ENCODE results near the gene PCDHB14. TPM values are rescaled to one million over a fixed set of nuclear protein-coding genes. Genes with fewer than 3 reads are reported as not detected.

PCDHB14 gene
- total RNA-seq (2014; rRNA removed; shearing (Covaris generic)) = 1.8 and 2.9 TPM in 2 replicates

DNA sequence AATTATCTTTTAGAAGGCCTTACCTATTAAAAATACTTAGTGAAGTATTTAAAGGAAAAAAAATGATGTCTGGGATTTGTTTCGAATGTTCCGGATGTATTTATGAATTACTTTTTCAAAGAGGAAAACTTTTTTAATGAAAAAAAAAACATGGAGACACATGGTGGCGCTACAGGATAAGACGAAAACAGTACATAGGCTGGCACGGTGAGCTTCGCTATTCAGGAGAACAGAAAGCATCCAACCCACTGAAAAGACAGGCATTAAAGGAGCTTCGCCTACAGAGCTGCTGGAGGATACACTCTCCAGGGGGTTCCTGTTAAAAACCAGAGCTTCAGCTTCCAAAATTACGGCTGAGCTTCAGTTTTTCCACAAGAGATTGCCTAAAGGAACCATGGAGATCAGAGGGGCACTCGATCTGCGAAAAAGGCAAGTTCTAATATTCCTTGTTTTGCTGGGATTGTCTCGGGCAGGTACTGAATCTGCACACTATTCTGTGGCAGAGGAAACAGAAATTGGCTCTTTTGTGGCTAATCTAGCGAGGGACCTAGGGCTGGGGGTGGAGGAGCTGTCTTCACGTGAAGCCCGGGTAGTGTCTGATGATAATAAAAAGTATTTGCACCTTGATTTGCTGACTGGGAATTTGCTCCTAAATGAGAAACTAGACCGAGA, at the start of gene PCDHB14:
Gene PCDHB14 (plus strand): TSS at position 232 of the 672 bp plus-strand sequence. CDS start 163 bp downstream, at position 395.

DNA sequence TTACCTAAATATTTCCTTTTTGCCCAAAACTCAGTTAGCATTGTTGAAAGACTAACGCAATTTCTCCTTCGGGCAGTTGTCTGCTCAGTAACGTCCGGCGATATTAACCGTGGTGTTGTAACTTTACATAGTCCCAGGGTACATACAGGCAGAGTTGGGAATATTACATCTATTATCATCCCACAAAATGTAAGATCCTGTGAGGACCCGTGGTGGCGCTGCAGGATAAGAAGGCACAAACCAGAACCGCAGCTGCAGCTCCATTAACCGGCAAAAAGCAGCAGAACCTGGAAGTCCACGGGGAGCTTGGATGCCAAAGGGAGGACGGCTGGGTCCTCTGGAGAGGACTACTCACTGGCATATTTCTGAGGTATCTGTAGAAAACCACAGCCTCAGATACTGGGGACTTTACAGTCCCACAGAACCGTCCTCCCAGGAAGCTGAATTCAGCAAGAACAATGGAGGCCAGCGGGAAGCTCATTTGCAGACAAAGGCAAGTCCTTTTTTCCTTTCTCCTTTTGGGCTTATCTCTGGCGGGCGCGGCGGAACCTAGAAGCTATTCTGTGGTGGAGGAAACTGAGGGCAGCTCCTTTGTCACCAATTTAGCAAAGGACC, 45.5 kb upstream of the PCDHB14 start, which contains the start of gene PCDHB8:
Gene PCDHB8 (plus strand): TSS at position 214 of the 615 bp plus-strand sequence. CDS start 245 bp downstream, at position 459.

DNA sequence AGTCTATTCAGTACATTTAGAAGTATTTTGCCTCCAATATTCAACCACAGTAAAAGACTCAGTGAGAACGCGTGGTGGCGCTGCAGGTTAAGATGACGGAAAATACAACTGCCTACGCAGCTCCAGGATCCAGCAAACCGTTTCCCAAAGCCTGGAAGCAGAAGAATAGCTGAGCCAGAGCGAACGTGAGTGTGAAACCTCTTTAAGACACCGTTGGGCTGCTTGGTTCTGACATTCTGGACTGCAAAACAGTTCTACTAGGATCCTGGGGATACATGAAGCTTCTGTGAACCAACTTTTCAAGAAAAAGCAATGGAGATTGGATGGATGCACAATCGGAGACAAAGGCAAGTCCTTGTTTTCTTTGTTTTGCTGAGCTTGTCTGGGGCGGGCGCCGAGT, 40.9 kb upstream of the PCDHB14 start, which contains the start of gene PCDHB16:
Gene PCDHB16 (plus strand): TSS at position 140 of the 400 bp plus-strand sequence. CDS start 173 bp downstream, at position 313.

DNA sequence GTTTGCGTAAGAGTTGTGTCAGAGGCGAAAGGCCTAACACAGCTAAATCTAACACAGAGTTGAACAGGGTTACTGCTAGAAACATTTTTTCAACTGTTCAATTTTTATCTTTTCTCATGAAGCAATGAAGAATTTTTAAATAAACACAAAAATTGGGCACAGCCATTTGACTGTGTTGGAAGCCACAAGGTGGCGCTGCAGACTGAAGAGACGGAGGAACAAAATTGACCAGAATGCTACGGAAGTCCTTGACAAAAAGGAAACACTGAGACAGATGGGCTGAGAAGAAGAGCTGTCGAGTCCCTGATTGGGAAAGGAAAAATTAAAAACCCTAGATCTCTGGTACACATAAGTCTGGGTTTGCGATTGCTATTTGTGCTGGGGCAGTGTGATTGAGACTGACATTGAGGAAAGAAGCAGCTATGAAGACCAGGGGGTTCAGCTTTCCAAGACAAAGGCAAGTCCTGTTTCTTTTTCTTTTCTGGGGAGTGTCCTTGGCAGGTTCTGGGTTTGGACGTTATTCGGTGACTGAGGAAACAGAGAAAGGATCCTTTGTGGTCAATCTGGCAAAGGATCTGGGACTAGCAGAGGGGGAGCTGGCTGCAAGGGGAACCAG, 36.1 kb upstream of the PCDHB14 start, which contains the start of gene PCDHB9:
Gene PCDHB9 (plus strand): TSS at position 265 of the 616 bp plus-strand sequence. CDS start 158 bp downstream, at position 423.

DNA sequence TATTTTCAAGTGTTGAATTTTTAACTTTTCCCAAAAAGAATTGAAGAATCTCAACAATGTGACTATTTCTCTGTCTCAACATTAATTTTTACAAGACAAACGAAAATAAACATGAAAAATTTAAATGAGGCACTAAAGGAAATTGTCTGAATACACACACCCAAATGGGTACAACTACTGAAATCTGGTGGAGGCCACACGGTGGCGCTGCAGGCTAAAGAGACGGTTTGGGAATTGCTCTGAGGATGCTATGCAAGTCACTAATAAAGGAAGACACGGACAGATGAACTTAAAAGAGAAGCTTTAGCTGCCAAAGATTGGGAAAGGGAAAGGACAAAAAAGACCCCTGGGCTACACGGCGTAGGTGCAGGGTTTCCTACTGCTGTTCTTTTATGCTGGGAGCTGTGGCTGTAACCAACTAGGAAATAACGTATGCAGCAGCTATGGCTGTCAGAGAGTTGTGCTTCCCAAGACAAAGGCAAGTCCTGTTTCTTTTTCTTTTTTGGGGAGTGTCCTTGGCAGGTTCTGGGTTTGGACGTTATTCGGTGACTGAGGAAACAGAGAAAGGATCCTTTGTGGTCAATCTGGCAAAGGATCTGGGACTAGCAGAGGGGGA, 30.9 kb upstream of the PCDHB14 start, which contains the start of gene PCDHB10:
Gene PCDHB10 (plus strand): TSS at position 244 of the 616 bp plus-strand sequence. CDS start 200 bp downstream, at position 444.

DNA sequence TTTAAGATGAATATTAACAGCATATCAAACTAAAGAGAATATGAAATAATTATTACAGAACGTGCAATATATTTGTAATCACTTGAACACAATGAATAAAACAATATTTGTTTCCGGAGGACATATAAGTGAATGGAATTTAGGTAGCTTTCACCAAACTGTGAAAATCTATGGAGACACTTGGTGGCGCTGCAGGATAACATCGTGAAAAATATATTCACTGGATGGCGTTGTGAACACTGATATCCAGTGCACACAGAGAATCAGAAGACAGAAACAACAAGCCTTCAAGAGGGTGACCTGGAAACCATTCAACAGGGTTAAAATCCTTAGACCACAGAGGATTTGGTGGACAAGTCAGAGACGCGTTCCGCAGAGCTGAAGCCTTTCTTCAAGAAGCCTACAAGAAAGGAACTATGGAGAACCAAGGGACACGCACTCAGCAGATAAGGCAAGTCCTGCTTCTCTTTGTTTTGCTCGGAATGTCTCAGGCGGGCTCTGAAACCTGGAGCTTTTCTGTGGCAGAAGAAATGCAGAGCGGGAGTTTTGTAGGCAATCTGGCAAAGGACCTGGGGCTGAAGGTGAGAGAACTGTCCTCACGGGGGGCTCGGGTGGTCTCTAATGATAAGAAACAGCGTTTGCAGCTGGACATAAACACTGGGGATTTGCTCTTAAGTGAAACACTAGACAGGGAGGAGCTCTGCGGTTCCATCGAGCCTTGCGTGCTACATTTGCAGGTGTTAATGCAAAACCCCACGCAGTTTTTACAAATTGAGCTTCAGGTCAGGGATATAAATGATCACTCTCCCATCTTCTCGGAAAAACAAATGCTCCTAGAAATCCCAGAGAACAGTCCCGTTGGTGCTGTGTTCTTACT, 23.5 kb upstream of the PCDHB14 start, which contains the start of gene PCDHB11:
Gene PCDHB11 (plus strand): TSS at position 269 of the 877 bp plus-strand sequence. CDS start 148 bp downstream, at position 417.

DNA sequence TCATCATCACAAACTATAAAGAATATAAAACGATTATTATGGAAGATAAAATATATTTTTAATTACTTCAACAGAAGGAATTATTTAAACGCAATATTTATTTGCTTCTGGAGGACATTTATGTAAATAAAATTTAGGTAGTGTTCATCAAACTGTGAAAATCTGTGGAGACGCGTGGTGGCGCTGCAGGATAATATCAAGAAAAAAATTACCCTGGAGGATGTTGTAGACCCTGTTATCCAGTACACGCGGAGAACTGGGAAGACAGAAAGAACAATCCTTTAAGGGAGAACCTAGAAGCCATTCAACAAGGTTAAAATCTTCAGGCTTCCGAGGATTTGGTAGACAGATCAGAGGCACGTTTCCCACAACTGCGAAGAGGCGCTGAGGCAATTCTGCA, 14.7 kb upstream of the PCDHB14 start, which contains the start of gene PCDHB12:
Gene PCDHB12 (plus strand): TSS at position 242 of the 400 bp plus-strand sequence. CDS start 189 bp downstream, outside the sequence.

DNA sequence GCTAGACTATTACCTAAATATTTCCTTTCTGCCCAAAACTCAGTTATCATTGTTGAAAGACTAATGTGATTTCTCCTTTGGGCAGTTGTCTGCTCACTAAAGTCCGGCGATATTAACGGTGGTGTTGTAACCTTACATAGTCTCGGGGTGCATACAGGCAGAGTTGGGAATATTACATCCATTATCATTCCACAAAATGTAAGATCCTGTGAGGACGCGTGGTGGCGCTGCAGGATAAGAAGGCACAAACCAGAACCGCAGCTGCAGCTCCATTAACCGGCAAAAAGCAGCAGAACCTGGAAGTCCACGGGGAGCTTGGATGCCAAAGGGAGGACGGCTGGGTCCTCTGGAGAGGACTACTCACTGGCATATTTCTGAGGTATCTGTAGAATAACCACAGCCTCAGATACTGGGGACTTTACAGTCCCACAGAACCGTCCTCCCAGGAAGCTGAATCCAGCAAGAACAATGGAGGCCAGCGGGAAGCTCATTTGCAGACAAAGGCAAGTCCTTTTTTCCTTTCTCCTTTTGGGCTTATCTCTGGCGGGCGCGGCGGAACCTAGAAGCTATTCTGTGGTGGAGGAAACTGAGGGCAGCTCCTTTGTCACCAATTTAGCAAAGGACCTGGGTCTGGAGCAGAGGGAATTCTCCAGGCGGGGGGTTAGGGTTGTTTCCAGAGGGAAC, 9.3 kb upstream of the PCDHB14 start, which contains the start of gene PCDHB13:
Gene PCDHB13 (plus strand): TSS at position 264 of the 684 bp plus-strand sequence. CDS start 205 bp downstream, at position 469.

DNA sequence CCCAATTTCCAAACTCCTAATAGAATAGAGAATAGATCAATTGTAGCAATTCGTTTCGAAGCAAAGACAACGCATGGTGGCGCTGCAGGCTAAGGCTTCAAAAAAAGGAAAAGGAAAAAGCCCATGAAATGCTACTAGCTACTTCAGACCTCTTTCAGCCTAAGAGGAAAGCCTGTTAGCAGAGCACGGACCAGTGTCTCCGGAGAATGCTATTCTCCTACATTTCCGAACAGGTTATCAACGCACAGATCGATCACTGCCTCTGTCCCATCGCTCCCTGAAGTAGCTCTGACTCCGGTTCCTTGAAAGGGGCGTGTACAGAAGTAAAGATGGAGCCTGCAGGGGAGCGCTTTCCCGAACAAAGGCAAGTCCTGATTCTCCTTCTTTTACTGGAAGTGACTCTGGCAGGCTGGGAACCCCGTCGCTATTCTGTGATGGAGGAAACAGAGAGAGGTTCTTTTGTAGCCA, 22.1 kb downstream of the PCDHB14 start, which contains the start of gene PCDHB15:
Gene PCDHB15 (plus strand): TSS at position 146 of the 468 bp plus-strand sequence. CDS start 184 bp downstream, at position 330.

Other genes with a start within 250 kb of the PCDHB14 start
- 0.11 TPM in 1 of 2 replicates, not detected in the other for gene PCDHB1, start 172.0 kb upstream of the PCDHB14 start, total RNA-seq (2014; rRNA removed; shearing (Covaris generic))
- gene PCDHB2, start 128.7 kb upstream of the PCDHB14 start, total RNA-seq (2014; rRNA removed; shearing (Covaris generic)) = 11.2 and 12.8 TPM in 2 replicates
- 0.26 and 0.45 TPM in 2 replicates for gene PCDHB3, start 122.9 kb upstream of the PCDHB14 start, total RNA-seq (2014; rRNA removed; shearing (Covaris generic))
- gene PCDHB4, start 101.5 kb upstream of the PCDHB14 start, total RNA-seq (2014; rRNA removed; shearing (Covaris generic)) = 0.66 and 1.7 TPM in 2 replicates
- gene PCDHB5, start 88.1 kb upstream of the PCDHB14 start, total RNA-seq (2014; rRNA removed; shearing (Covaris generic)) = 12.2 and 12.4 TPM in 2 replicates
- gene PCDHB6, start 73.3 kb upstream of the PCDHB14 start, total RNA-seq (2014; rRNA removed; shearing (Covaris generic)) = 7.8 and 10.6 TPM in 2 replicates
- gene PCDHB7, start 50.7 kb upstream of the PCDHB14 start, total RNA-seq (2014; rRNA removed; shearing (Covaris generic)) = 5.7 and 6.7 TPM in 2 replicates
- gene PCDHB8, start 45.6 kb upstream of the PCDHB14 start, total RNA-seq (2014; rRNA removed; shearing (Covaris generic)) = 6.5 and 6.6 TPM in 2 replicates
- gene PCDHB16, start 41.0 kb upstream of the PCDHB14 start, total RNA-seq (2014; rRNA removed; shearing (Covaris generic)) = 7.7 and 7.9 TPM in 2 replicates
- 3.1 and 4.1 TPM in 2 replicates for gene PCDHB9, start 36.2 kb upstream of the PCDHB14 start, total RNA-seq (2014; rRNA removed; shearing (Covaris generic))
- gene PCDHB10, start 31.0 kb upstream of the PCDHB14 start, total RNA-seq (2014; rRNA removed; shearing (Covaris generic)) = 2.3 and 3.0 TPM in 2 replicates
- 2.7 and 3.9 TPM in 2 replicates for gene PCDHB11, start 23.7 kb upstream of the PCDHB14 start, total RNA-seq (2014; rRNA removed; shearing (Covaris generic))
- gene PCDHB12, start 14.6 kb upstream of the PCDHB14 start, total RNA-seq (2014; rRNA removed; shearing (Covaris generic)) = 2.3 and 2.7 TPM in 2 replicates
- gene PCDHB13, start 9.4 kb upstream of the PCDHB14 start, total RNA-seq (2014; rRNA removed; shearing (Covaris generic)) = 2.4 and 2.9 TPM in 2 replicates
- 2.1 and 2.7 TPM in 2 replicates for gene PCDHB15, start 22.1 kb downstream of the PCDHB14 start, total RNA-seq (2014; rRNA removed; shearing (Covaris generic))
- gene SLC25A2, start 80.7 kb downstream of the PCDHB14 start, total RNA-seq (2014; rRNA removed; shearing (Covaris generic)) = 0.19 TPM in 1 of 2 replicates, not detected in the other
- 92.6 and 94.6 TPM in 2 replicates for gene TAF7, start 97.4 kb downstream of the PCDHB14 start, total RNA-seq (2014; rRNA removed; shearing (Covaris generic))
- 2.5 TPM in 2 replicates for gene PCDHGA1, start 107.2 kb downstream of the PCDHB14 start, total RNA-seq (2014; rRNA removed; shearing (Covaris generic))
- gene PCDHGA2, start 115.4 kb downstream of the PCDHB14 start, total RNA-seq (2014; rRNA removed; shearing (Covaris generic)) = 0.66 and 1.0 TPM in 2 replicates
- 0.32 and 0.79 TPM in 2 replicates for gene PCDHGA3, start 120.5 kb downstream of the PCDHB14 start, total RNA-seq (2014; rRNA removed; shearing (Covaris generic))
- 4.5 and 5.0 TPM in 2 replicates for gene PCDHGB1, start 126.8 kb downstream of the PCDHB14 start, total RNA-seq (2014; rRNA removed; shearing (Covaris generic))
- gene PCDHGA4, start 131.7 kb downstream of the PCDHB14 start, total RNA-seq (2014; rRNA removed; shearing (Covaris generic)) = 1.9 and 2.0 TPM in 2 replicates
- 1.9 and 2.3 TPM in 2 replicates for gene PCDHGB2, start 136.7 kb downstream of the PCDHB14 start, total RNA-seq (2014; rRNA removed; shearing (Covaris generic))
- 1.3 and 1.4 TPM in 2 replicates for gene PCDHGA5, start 140.8 kb downstream of the PCDHB14 start, total RNA-seq (2014; rRNA removed; shearing (Covaris generic))
- 0.83 and 1.5 TPM in 2 replicates for gene PCDHGB3, start 146.9 kb downstream of the PCDHB14 start, total RNA-seq (2014; rRNA removed; shearing (Covaris generic))
- gene PCDHGA6, start 150.5 kb downstream of the PCDHB14 start, total RNA-seq (2014; rRNA removed; shearing (Covaris generic)) = 1.2 and 1.5 TPM in 2 replicates
- gene PCDHGA7, start 159.4 kb downstream of the PCDHB14 start, total RNA-seq (2014; rRNA removed; shearing (Covaris generic)) = 6.1 and 8.1 TPM in 2 replicates
- 2.0 TPM in 2 replicates for gene PCDHGB4, start 164.4 kb downstream of the PCDHB14 start, total RNA-seq (2014; rRNA removed; shearing (Covaris generic))
- 1.1 and 1.6 TPM in 2 replicates for gene PCDHGA8, start 169.3 kb downstream of the PCDHB14 start, total RNA-seq (2014; rRNA removed; shearing (Covaris generic))
- 1.9 and 2.4 TPM in 2 replicates for gene PCDHGB5, start 174.6 kb downstream of the PCDHB14 start, total RNA-seq (2014; rRNA removed; shearing (Covaris generic))
- 1.1 and 2.7 TPM in 2 replicates for gene PCDHGA9, start 179.4 kb downstream of the PCDHB14 start, total RNA-seq (2014; rRNA removed; shearing (Covaris generic))
- gene PCDHGB6, start 184.7 kb downstream of the PCDHB14 start, total RNA-seq (2014; rRNA removed; shearing (Covaris generic)) = 0.80 and 1.2 TPM in 2 replicates
- 4.3 and 6.0 TPM in 2 replicates for gene PCDHGA10, start 189.6 kb downstream of the PCDHB14 start, total RNA-seq (2014; rRNA removed; shearing (Covaris generic))
- 0.72 and 0.90 TPM in 2 replicates for gene PCDHGB7, start 194.3 kb downstream of the PCDHB14 start, total RNA-seq (2014; rRNA removed; shearing (Covaris generic))
- 0.30 and 0.96 TPM in 2 replicates for gene PCDHGA11, start 197.7 kb downstream of the PCDHB14 start, total RNA-seq (2014; rRNA removed; shearing (Covaris generic))
- gene PCDHGA12, start 207.2 kb downstream of the PCDHB14 start, total RNA-seq (2014; rRNA removed; shearing (Covaris generic)) = 0.80 and 1.2 TPM in 2 replicates

Data from A375 (cell line).